AG09319 (cell line): ENCODE results near the gene ASF1B.
"Not testable (repeated sequence)": the region's sequence is repeated elsewhere in the genome, so short reads cannot be mapped to it uniquely, and the experiment has no call there.

ENCODE experiments used
- DNase-seq: peaks from one replicate; pipeline ENCODE4 v3.0.0-alpha.2; 2010; ENCODE audit warnings: low read depth; ENCODE audit errors: extremely low read depth
- CTCF ChIP-seq: IDR thresholded peaks from 2 replicates; pipeline ENCODE4 v1.5.1; 2011; ENCODE audit warnings: low read depth, mild to moderate bottlenecking, inconsistent platforms, low read length, moderate library complexity

The ASF1B gene

DNA sequence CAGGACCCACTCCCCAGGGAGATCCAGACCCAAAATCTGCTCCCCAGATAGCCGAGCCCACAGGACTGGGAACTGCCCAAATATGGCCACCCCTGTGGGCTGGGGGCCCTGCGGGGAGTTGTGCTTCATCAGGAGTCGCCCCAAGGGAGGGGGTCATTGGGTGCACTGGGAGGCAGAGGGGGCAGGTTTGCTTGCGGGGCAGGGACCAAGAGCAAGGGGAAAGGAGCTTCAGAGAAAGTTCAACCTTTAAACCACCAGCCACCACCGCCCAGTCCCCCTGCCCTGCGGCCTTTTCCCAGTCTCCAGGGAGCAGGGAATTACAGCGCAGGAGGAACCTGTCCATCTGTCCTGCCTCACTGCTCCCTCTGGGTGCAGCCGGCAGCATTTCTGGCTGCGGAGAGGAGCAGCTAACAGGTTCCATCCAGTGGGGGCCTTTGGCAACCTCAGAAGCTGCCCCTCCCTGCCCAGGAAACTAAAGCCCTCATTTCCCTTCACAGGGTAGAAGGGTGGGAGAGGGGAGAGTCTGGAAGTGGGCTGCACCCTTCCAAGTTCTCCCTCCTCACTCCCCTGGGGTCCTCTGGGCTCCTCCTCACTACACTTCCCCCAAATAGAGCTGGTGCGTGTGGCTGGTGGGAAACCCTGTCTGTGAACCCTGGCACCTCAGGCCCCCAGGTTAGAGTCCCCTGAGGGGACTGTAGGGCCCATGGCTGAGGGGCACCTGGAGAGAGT is 13.8 kb upstream of the ASF1B start:
- DNase-seq, result no peak
- TF ChIP-seq CTCF, result no peak

DNA sequence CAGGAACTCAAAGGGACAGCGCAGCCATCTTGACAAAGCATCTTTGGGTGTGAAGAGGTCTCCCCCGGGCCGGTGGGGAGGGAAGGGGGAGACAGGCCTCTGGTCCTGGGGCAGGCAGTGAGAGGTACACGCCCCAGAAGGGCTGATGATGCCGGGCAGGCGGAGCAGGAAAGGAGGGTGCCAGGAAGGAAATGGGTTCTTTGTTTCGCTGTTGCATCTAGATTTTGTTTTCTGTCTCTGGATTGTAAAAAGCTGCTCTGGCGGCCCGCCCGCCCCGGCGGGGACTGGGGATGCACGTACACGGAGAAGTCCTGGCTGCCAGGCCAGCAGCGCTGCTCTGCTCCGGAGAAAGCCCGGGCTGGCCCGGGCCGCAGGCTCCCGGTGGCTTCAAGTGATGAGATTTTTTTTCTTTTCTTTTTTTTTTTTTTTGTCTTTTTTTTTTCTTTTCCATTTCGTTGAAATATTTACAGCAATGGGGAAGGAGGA is 13.2 kb upstream of the ASF1B start:
- DNase-seq, result no peak
- TF ChIP-seq CTCF, result no peak

DNA sequence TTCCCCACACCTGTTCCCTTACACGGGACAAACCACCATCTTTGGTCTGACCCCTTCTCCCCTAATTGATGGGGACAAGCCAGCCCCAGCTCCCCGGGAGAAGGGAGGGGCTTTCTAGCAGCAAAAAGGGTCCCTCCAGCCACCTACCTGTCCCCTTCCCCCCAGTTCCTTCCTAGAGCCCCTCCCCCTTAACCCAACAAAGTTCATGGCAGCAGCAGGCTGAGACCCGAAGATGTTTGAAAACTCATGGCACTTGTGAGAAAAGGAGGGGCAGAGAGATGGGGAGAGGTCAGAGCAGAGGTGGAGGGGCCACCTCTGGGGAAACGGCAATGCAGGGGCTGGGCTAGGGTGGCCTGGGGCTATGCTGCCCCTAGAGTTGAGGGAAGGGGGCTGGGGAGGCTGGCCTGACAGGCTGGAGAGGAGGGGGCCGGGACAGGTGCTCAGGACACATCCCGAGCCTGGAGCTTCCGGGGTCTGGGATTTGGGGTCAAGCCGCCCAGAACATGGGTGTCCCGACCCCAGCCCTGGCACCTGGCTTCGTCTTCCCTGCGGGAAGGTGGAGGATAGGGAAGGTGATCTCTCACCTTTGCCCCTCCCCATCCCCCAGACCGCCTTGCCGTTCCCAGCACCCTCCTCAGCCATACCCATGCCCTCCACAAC is 12.5 kb upstream of the ASF1B start:
- no peak for TF ChIP-seq CTCF
- DNase-seq, result no peak

GRCh38 chr19:14147797-14148605 is 11.6 kb upstream of the ASF1B start:
- peak; percentile 96 for TF ChIP-seq CTCF
- DNase-seq, result peak; percentile 35

GRCh38 chr19:14146789-14147216 is 10.4 kb upstream of the ASF1B start:
- TF ChIP-seq CTCF, result no peak
- DNase-seq, result peak; percentile 42

GRCh38 chr19:14146169-14146568 is 9.8 kb upstream of the ASF1B start:
- not testable (repeated sequence) for DNase-seq

GRCh38 chr19:14145381-14145780 is 9.0 kb upstream of the ASF1B start:
- no peak for DNase-seq
- TF ChIP-seq CTCF, result no peak
